OCI-LY3 (cell line): Measurements from ENCODE around the gene CELF2.

Source experiments
- EZH2phosphoT487 ChIP-seq: fragments of 200-600 bp; shearing (Covaris generic); IDR thresholded peaks from 2 replicates; pipeline ENCODE4 v1.6.1; 2018; ENCODE audit warnings: antibody characterized with exemption, mixed run types, low read depth
- TF ChIP-seq, protein P1 (sequence below): fragments of 200-600, 300-600 bp; sonication (generic); IDR thresholded peaks from 2 replicates; pipeline ENCODE4 v1.5.1; 2014; ENCODE audit warnings: antibody characterized with exemption, low read length, low read depth

DNA sequence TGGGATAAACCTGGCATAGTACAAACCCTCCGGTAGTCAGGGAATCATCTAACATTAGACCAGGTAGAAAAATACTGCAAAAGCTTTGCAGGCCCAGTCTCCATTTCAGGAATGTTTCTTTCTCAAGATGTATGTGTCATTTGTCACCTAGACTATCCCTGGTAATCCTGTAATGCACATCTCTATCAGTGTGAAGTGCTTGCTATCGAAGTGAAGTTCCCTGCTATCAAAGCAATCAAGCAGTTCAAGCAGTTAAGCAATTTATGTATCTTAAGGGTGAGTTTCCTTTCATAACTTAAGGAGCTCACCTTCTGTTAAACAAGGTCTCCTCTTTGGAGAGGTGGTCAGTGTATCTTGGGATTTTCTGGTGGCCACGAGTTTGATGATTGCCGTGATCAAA lies 47.2 kb downstream of the CELF2 start:
- TF ChIP-seq, protein P1, sequence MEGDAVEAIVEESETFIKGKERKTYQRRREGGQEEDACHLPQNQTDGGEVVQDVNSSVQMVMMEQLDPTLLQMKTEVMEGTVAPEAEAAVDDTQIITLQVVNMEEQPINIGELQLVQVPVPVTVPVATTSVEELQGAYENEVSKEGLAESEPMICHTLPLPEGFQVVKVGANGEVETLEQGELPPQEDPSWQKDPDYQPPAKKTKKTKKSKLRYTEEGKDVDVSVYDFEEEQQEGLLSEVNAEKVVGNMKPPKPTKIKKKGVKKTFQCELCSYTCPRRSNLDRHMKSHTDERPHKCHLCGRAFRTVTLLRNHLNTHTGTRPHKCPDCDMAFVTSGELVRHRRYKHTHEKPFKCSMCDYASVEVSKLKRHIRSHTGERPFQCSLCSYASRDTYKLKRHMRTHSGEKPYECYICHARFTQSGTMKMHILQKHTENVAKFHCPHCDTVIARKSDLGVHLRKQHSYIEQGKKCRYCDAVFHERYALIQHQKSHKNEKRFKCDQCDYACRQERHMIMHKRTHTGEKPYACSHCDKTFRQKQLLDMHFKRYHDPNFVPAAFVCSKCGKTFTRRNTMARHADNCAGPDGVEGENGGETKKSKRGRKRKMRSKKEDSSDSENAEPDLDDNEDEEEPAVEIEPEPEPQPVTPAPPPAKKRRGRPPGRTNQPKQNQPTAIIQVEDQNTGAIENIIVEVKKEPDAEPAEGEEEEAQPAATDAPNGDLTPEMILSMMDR: no peak
- no peak for TF ChIP-seq EZH2phosphoT487
